B cell (primary cell): ENCODE data around the gene PXMP2. TPM values are rescaled to one million over a fixed set of nuclear protein-coding genes. Genes with fewer than 3 reads are reported as not detected.

ENCODE experiments used
- ATAC-seq: fragments of 200-7000 bp; cut with Tn5 transposase; one replicate; pipeline ENCODE4 v1.10.0; 2021; ENCODE audit warnings: low read depth, mild to moderate bottlenecking, moderate number of reproducible peaks, moderate library complexity
- CTCF ChIA-PET: fragments of 350-600 bp; sonication (Branson Sonifier 250); formaldehyde crosslinking; loops from one replicate; lab custom pipeline; 2021; ENCODE audit warnings: antibody characterized with exemption, inconsistent platforms; lab: Charles Lee
- POLR2A ChIA-PET: fragments of 350-600 bp; sonication (Branson Sonifier 250); formaldehyde crosslinking; loops from one replicate; lab custom pipeline; 2021; ENCODE audit warnings: antibody characterized with exemption; lab: Charles Lee
- DNase-seq: peaks from one replicate; pipeline ENCODE4 v3.0.0; 2013
- H2AFZ ChIP-seq: 2 replicates; pipeline ENCODE4 v1.6.1; 2012; ENCODE audit warnings: mild to moderate bottlenecking, low read depth, low read length; ENCODE audit not compliant: insufficient read depth, poor library complexity, severe bottlenecking
- H3K27ac ChIP-seq, 2 donors: 1 replicate in 1 of 2; 2 replicates in 1 of 2; pipeline ENCODE4 v1.5.1; 2012 to 2013; ENCODE audit warnings: low read length in 2 of 2, mild to moderate bottlenecking in 2 of 2, moderate library complexity in 1 of 2
- H3K27me3 ChIP-seq, 4 experiments: fragments of 200-600 bp in 1 of 4; sonication (generic) in 1 of 4; replicated peaks in 1 of 4; 1 replicate in 2 of 4; 2 replicates in 2 of 4; pipeline versions ENCODE4 v1.6.1 to v1.7.0; 2013 to 2016; ENCODE audit warnings: low read length in 3 of 4, mild to moderate bottlenecking in 2 of 4, mixed read lengths in 1 of 4, moderate library complexity in 1 of 4; ENCODE audit not compliant: insufficient read depth in 4 of 4, control insufficient read depth in 3 of 4; ENCODE audit errors: control extremely low read depth in 1 of 4
- H3K36me3 ChIP-seq, 2 experiments: replicated peaks in 1 of 2; 1 replicate in 1 of 2; 2 replicates in 1 of 2; pipeline versions ENCODE4 v1.6.1 to v1.7.1; 2013; ENCODE audit warnings: low read length in 1 of 2; ENCODE audit not compliant: insufficient read depth in 2 of 2, control insufficient read depth in 1 of 2; ENCODE audit errors: control extremely low read depth in 1 of 2, extremely low read depth in 1 of 2
- H3K4me1 ChIP-seq, 2 donors: fragments of 200-600 bp in 1 of 2; sonication (generic) in 1 of 2; 1 replicate in 1 of 2; 2 replicates in 1 of 2; pipeline versions ENCODE4 v1.5.1 to v1.6.1; 2013 to 2017; ENCODE audit warnings: low read length in 2 of 2; ENCODE audit not compliant: control insufficient read depth in 2 of 2, insufficient read depth in 2 of 2
- H3K4me2 ChIP-seq: replicated peaks from 2 replicates; pipeline ENCODE3; 2012; ENCODE audit warnings: mild to moderate bottlenecking, low read depth, low read length; ENCODE audit not compliant: poor library complexity, severe bottlenecking
- H3K4me3 ChIP-seq, 5 experiments: fragments of 200-600 bp in 1 of 5; sonication (generic) in 1 of 5; 1 replicate in 3 of 5; 2 replicates in 2 of 5; pipeline versions ENCODE4 v1.5.1 to v1.7.0; 2011 to 2016; ENCODE audit warnings: low read length in 4 of 5, mild to moderate bottlenecking in 4 of 5, low read depth in 2 of 5, control low read depth in 1 of 5, moderate library complexity in 1 of 5; ENCODE audit not compliant: insufficient read depth in 1 of 5; ENCODE audit errors: control extremely low read depth in 1 of 5, extremely low read depth in 1 of 5
- H3K79me2 ChIP-seq: fragments of 200-600 bp; sonication (generic); one replicate; pipeline ENCODE4 v1.6.0; 2016; ENCODE audit warnings: low read length; ENCODE audit not compliant: control insufficient read depth, insufficient read depth
- H3K9ac ChIP-seq: fragments of 200-600 bp; sonication (generic); 2 replicates; pipeline ENCODE4 v1.6.1; 2017; ENCODE audit warnings: mild to moderate bottlenecking, low read length, moderate library complexity
- H3K9me3 ChIP-seq, 3 donors: one replicate each; pipeline versions ENCODE4 v1.6.1 to v1.7.1; 2013; ENCODE audit warnings: low read length in 2 of 3; ENCODE audit not compliant: control insufficient read depth in 2 of 3, insufficient read depth in 1 of 3; ENCODE audit errors: control extremely low read depth in 1 of 3
- H4K20me1 ChIP-seq: 2 replicates; pipeline ENCODE4 v1.6.0; 2012; ENCODE audit warnings: mild to moderate bottlenecking, low read length; ENCODE audit not compliant: insufficient read depth, control insufficient read depth, poor library complexity, severe bottlenecking
- H3K27ac Mint-ChIP-seq: one replicate; pipeline ENCODE4 v1.8.0; 2021; ENCODE audit warnings: mixed read lengths
- H3K27me3 Mint-ChIP-seq: one replicate; pipeline ENCODE4 v1.8.0; 2021; ENCODE audit warnings: mixed read lengths
- H3K4me1 Mint-ChIP-seq: one replicate; pipeline ENCODE4 v1.8.0; 2021; ENCODE audit warnings: mixed read lengths
- H3K4me3 Mint-ChIP-seq: one replicate; pipeline ENCODE4 v1.8.0; 2021; ENCODE audit warnings: mixed read lengths
- H3K9me3 Mint-ChIP-seq: one replicate; pipeline ENCODE4 v1.8.0; 2022; ENCODE audit warnings: mixed read lengths; ENCODE audit not compliant: insufficient read depth
- EZH2 ChIP-seq: IDR thresholded peaks from 2 replicates; pipeline ENCODE4 v1.6.1; 2012; ENCODE audit warnings: borderline replicate concordance, low read depth, mild to moderate bottlenecking, moderate library complexity, low read length; ENCODE audit not compliant: insufficient read depth, poor library complexity, severe bottlenecking
- WGBS: methylation state at CpG from one replicate; pipeline ENCODE4 v1.1.5; 2013; ENCODE audit warnings: missing lambda C conversion rate; ENCODE audit not compliant: insufficient coverage; 5-methylcytosine and 5-hydroxymethylcytosine counted together
- intact Hi-C: fragments of 100-400 bp; cut with micrococcal nuclease; formaldehyde crosslinking; loops from one replicate; pipeline ENCODE4 v1.10.0; 2022
- polyA plus RNA-seq: library from polyadenylated mRNA; depleted of rRNA; stranded (reverse); fragments of >200 nt; gene quantifications from 2 replicates; pipeline ENCODE4 v1.2.3, GENCODE V29; 2012
- total RNA-seq, 2 donors: library from RNA; stranded (reverse); fragments of 120-200 nt in 1 of 2; gene quantifications; 1 replicate in 1 of 2; 2 replicates in 1 of 2; pipeline versions ENCODE4 v1.2.3 to v1.2.4, GENCODE V29; 2013 to 2022
- TF ChIP-seq, protein P1 (sequence below): fragments of 200-600 bp; IDR thresholded peaks from one replicate; pipeline ENCODE4 v1.8.0; 2022; ENCODE audit warnings: antibody characterized with exemption, mild to moderate bottlenecking

PXMP2 gene
- total and polyA plus RNA-seq, 2 donors (not counting 1 experiment from before 2014, with no cell fraction given): 4.3 to 10.2 TPM

- no peaks in the 10 kb centered on the region for H3K4me1 ChIP-seq
- peaks cover 0 to 7% of the 10 kb centered on the region in 2 experiments for H3K36me3 ChIP-seq
- no peak overlapping the region for H2AFZ ChIP-seq
- Mint-ChIP-seq H3K4me1 (no peaks in the 10 kb centered on the region), H3K9me3 (no peaks in the 10 kb centered on the region), H3K27me3 (no peaks in the 10 kb centered on the region), H3K27ac (no peak overlapping the region), H3K4me3 (no peak overlapping the region)
- H3K9me3 ChIP-seq: no peaks in the 10 kb centered on the region
- no peak overlapping the region for H3K27ac ChIP-seq
- H3K4me3 ChIP-seq: no peak overlapping the region
- intact Hi-C loops: no loop called here
- no peak for TF ChIP-seq EZH2
- TF ChIP-seq, protein P1, sequence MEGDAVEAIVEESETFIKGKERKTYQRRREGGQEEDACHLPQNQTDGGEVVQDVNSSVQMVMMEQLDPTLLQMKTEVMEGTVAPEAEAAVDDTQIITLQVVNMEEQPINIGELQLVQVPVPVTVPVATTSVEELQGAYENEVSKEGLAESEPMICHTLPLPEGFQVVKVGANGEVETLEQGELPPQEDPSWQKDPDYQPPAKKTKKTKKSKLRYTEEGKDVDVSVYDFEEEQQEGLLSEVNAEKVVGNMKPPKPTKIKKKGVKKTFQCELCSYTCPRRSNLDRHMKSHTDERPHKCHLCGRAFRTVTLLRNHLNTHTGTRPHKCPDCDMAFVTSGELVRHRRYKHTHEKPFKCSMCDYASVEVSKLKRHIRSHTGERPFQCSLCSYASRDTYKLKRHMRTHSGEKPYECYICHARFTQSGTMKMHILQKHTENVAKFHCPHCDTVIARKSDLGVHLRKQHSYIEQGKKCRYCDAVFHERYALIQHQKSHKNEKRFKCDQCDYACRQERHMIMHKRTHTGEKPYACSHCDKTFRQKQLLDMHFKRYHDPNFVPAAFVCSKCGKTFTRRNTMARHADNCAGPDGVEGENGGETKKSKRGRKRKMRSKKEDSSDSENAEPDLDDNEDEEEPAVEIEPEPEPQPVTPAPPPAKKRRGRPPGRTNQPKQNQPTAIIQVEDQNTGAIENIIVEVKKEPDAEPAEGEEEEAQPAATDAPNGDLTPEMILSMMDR: no peak
- no peak overlapping the region for H3K4me2 ChIP-seq
- 95% methylated on average over 27 of the region's 27 CpGs for WGBS
- POLR2A ChIA-PET: no interaction called here
- DNase-seq (no peak), ATAC-seq (no peak)
- H3K27me3 ChIP-seq: no peaks in the 10 kb centered on the region
- CTCF ChIA-PET: no interaction called here
- no peaks in the 10 kb centered on the region for H4K20me1 ChIP-seq
- no peaks in the 10 kb centered on the region for H3K79me2 ChIP-seq
- H3K9ac ChIP-seq: no peak overlapping the region
These were observed 38.0 kb upstream of the PXMP2 start for GRCh38 chr12:132649226-132649945.

GRCh38 chr12:132651444-132652100 is 35.8 kb upstream of the PXMP2 start:
- H2AFZ ChIP-seq: no peak overlapping the region
- ChIA-PET CTCF (no interaction called here), POLR2A (no interaction called here)
- H3K4me3 ChIP-seq: no peak overlapping the region
- H3K9ac ChIP-seq: no peak overlapping the region
- H3K9me3 ChIP-seq: no peaks in the 10 kb centered on the region
- no peak overlapping the region for H3K4me2 ChIP-seq
- no peak overlapping the region for H3K27ac ChIP-seq
- no peak for TF ChIP-seq EZH2
- TF ChIP-seq, protein P1: no peak
- intact Hi-C loops: no loop called here
- Mint-ChIP-seq H3K4me1 (no peaks in the 10 kb centered on the region), H3K4me3 (no peak overlapping the region), H3K27me3 (no peaks in the 10 kb centered on the region), H3K27ac (no peak overlapping the region), H3K9me3 (no peaks in the 10 kb centered on the region)
- no peaks in the 10 kb centered on the region for H3K4me1 ChIP-seq
- no peaks in the 10 kb centered on the region for H3K27me3 ChIP-seq
- H3K79me2 ChIP-seq: no peaks in the 10 kb centered on the region
- ATAC-seq (no peak), DNase-seq (no peak)
- peaks cover 2 to 16% of the 10 kb centered on the region in 2 experiments for H3K36me3 ChIP-seq
- no peaks in the 10 kb centered on the region for H4K20me1 ChIP-seq
- 97% methylated on average over 7 of the region's 9 CpGs for WGBS
